Measurements from ENCODE around the gene TERC.
A peak's percentile ranks its signal among the peaks of the same experiment; 100 is the strongest.
"Not testable (repeated sequence)": the region's sequence is repeated elsewhere in the genome, so short reads cannot be mapped to it uniquely, and the experiment has no call there.

The TERC gene

GRCh38 chr3:169744366-169745054 lies 20.4 kb downstream of the TERC start:
- Histone ChIP-seq H3K4me1 (ENCODE audit: insufficient read depth, low read length) (peaks cover 15% of the 10 kb centered on the region), H3K27ac (ENCODE audit: low read depth, low read length) (no peak overlapping the region), H3K9me3 (ENCODE audit: insufficient read depth, low read depth, low read length) (no peaks in the 10 kb centered on the region), H3K36me3 (ENCODE audit: insufficient read depth, low read length) (no peaks in the 10 kb centered on the region), H3K27me3 (ENCODE audit: insufficient read depth, low read length) (no peaks in the 10 kb centered on the region), H3K9ac (ENCODE audit: low read depth, low read length) (no peak overlapping the region), H3K4me3 (ENCODE audit: low read length) (no peak overlapping the region)
- no CpG with 5 or more reads among the region's 1 CpG for WGBS

GRCh38 chr3:169739067-169739466 lies 25.8 kb downstream of the TERC start:
- H3K27me3 ChIP-seq (ENCODE audit: insufficient read depth, low read length), result no peaks in the 10 kb centered on the region
- peak overlapping the region; percentile 1; the same call in 1 of the 2 replicates for H3K27ac ChIP-seq (ENCODE audit: low read depth, low read length)
- H3K9ac ChIP-seq (ENCODE audit: low read depth, low read length), result no peak overlapping the region

GRCh38 chr3:169731857-169732256 lies 33.0 kb downstream of the TERC start:
- not testable (repeated sequence) for H3K9me3 ChIP-seq (ENCODE audit: insufficient read depth, low read depth, low read length); H3K27ac ChIP-seq (ENCODE audit: low read depth, low read length); H3K9ac ChIP-seq (ENCODE audit: low read depth, low read length); H3K4me1 ChIP-seq (ENCODE audit: insufficient read depth, low read length); H3K36me3 ChIP-seq (ENCODE audit: insufficient read depth, low read length); H3K4me3 ChIP-seq (ENCODE audit: low read length); H3K27me3 ChIP-seq (ENCODE audit: insufficient read depth, low read length)

More at GRCh38 chr3:169739067-169739466, 25.8 kb downstream of the TERC start:
- H3K4me3 ChIP-seq (ENCODE audit: low read length), result no peak overlapping the region
- peaks cover 6% of the 10 kb centered on the region; the same call in 1 of the 2 replicates for H3K9me3 ChIP-seq (ENCODE audit: insufficient read depth, low read depth, low read length)
- peaks cover 14% of the 10 kb centered on the region for H3K4me1 ChIP-seq (ENCODE audit: insufficient read depth, low read length)
- no peaks in the 10 kb centered on the region for H3K36me3 ChIP-seq (ENCODE audit: insufficient read depth, low read length)
- WGBS, result no CpG with 5 or more reads among the region's 2 CpGs

- Histone ChIP-seq H3K4me3 (ENCODE audit: low read length) (no peak overlapping the region), H3K27me3 (ENCODE audit: insufficient read depth, low read length) (no peaks in the 10 kb centered on the region), H3K9me3 (ENCODE audit: insufficient read depth, low read depth, low read length) (no peaks in the 10 kb centered on the region), H3K4me1 (ENCODE audit: insufficient read depth, low read length) (no peaks in the 10 kb centered on the region), H3K36me3 (ENCODE audit: insufficient read depth, low read length) (no peaks in the 10 kb centered on the region), H3K9ac (ENCODE audit: low read depth, low read length) (no peak overlapping the region), H3K27ac (ENCODE audit: low read depth, low read length) (no peak overlapping the region)
Observed at GRCh38 chr3:169722724-169723123, 42.1 kb downstream of the TERC start.

GRCh38 chr3:169718415-169718814 lies 46.4 kb downstream of the TERC start:
- 86% methylated on average over 1 of the region's 4 CpGs for WGBS

More at GRCh38 chr3:169718415-169718814, 46.4 kb downstream of the TERC start:
- H3K4me1 ChIP-seq (ENCODE audit: insufficient read depth, low read length); H3K9me3 ChIP-seq (ENCODE audit: insufficient read depth, low read depth, low read length); H3K27ac ChIP-seq (ENCODE audit: low read depth, low read length); H3K4me3 ChIP-seq (ENCODE audit: low read length); H3K9ac ChIP-seq (ENCODE audit: low read depth, low read length); H3K27me3 ChIP-seq (ENCODE audit: insufficient read depth, low read length); H3K36me3 ChIP-seq (ENCODE audit: insufficient read depth, low read length): not testable (repeated sequence)
